Kidney tubule cell (primary cell): ENCODE data around the gene CLSTN1.
A peak's percentile ranks its signal among the peaks of the same experiment; 100 is the strongest.
"Not testable (repeated sequence)": the region's sequence is repeated elsewhere in the genome, so short reads cannot be mapped to it uniquely, and the experiment has no call there.

ENCODE experiments used
- DNase-seq: peaks from one replicate; pipeline ENCODE4 v3.0.0-alpha.2; 2018; ENCODE audit warnings: low spot score

The CLSTN1 gene

GRCh38 chr1:9825093-9826074, 1.6 kb upstream of the CLSTN1 start:
- peak; percentile 100 for DNase-seq

GRCh38 chr1:9824702-9825089, 931 bp upstream of the CLSTN1 start:
- no peak for DNase-seq

DNA sequence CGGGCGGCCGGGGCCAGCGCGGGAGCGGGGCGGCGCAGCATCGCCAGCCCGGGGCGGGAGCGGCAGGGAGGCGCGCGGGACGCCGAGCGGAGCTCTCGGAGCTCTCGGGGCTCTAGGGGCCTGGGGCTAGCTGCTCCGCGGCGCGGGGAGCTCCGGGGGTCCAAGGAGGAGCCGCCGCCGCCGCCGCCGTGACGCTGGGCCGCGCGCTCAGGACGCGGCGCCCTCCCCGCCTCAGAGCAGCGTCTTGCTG, 147 bp downstream of the CLSTN1 start:
- DNase-seq: no peak

DNA sequence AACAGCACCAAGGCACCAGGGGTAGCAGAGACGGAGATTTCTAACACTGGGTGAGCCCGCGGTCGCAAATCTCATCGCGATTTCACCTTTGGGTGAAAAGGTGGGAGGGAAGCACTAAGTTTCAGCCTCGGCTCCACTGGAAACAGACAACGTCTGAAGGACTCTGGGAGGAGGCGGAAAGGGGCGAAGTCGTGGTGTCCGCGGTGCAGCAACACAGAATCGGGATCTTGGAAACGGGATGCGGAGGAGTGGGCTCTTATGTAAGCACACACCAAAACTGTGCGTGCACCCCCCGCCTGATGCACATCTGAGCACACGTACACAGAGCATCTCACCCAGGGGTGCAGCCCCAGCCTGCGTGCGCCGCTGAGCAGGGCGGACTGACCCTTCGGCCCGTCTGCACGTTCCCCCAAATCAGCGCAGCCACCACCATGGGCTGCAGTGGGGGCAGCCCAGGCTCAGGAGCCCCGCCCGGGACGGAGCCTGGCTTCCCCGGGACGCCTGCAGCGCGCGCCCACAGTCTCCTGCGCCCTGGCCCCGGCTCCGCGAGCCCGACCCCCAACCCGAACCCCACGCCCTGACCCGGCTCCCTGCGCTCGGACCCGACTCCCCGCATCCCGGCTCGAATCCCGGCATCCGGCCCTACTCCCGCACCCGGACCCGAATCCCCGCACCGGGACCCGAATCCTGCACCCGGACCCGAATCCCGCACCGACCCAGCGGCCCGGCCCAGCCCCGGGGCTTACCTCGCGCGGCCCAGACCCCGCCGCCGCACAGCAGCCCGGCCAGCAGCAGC, 670 bp downstream of the CLSTN1 start:
- peak; percentile 44 for DNase-seq

DNA sequence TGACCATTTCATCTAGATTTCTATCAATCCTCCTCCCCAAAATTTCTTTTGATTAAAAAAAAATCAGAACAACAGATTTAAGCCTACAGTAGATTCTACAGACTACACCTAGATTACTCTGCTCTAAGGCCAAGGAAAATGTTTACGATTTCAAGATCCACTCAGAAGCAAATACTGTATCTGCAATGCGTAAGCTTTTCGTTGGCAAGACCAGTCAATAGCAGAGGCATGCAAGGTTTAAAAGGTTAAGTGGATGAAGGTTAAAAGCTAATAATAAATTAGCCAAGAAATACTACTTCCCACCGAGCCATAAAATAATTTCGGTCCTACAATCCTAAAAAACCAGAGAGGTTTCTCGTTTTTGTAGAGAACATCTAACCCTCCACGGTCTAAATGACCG, 1.3 kb downstream of the CLSTN1 start:
- peak; percentile 10 for DNase-seq

DNA sequence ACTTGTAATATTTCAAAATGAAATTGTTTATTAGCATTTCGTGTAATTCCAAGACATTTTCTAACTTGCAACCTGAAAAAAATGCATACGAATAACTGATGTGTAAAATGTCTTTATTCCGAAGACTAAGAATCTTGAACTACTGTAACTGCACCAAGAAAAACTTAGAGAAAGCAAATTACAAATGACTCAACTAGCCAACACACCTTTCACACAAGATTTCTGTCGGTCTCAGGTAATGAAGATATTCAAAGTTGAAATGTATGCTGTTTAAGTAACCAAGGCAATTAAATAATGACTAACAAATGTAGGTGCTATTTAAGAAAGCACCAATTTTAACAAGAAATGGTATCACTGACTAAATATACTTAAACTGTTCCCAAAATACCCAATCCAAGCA, 2.1 kb downstream of the CLSTN1 start:
- DNase-seq: no peak

- DNase-seq: no peak
Measured at GRCh38 chr1:9820521-9820920, 3.2 kb downstream of the CLSTN1 start.

- DNase-seq: no peak
Measured at GRCh38 chr1:9817734-9818133, 6.0 kb downstream of the CLSTN1 start.

- no peak for DNase-seq
Measured at GRCh38 chr1:9816199-9816598, 7.6 kb downstream of the CLSTN1 start.

DNA sequence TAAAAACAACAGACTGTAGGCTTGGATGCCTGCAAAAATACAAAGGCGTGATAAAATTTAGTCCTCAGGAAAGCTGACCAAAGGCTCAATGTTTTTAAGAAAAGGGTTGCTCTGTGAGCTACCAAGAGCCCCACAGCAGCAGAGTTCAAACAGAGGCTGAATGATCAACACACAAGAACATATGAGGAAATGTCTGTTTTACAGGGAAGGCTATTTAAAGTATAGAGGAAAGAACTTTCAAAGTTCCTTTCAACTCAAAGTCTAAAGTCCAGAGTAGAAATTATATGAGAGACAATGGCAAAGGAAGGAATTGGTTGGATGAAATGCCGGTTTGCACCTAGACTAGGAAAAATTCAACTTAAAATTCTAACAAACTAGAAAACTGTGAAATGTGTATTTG, 8.6 kb downstream of the CLSTN1 start:
- no peak for DNase-seq

DNA sequence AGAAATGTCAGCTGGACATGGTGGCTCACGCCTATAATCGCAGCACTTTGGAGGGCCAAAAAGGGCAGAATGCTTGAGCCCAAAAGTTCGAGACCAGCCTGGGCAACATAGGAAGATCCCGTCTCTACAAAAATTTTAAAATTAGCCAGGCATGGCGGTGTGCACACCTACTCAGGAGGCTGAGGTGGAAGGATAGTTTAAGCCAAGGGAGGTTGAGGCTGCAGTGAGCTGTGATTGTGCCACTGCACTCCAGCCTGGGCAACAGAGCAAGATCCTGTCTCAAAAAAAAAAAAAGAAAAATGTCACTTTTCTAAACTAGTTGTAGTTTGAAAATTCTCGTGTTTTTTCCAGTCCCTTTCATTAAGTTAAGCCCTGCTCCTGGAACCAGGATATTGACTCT, 9.1 kb downstream of the CLSTN1 start:
- no peak for DNase-seq

GRCh38 chr1:9811239-9811966, 12.4 kb downstream of the CLSTN1 start:
- no peak for DNase-seq

DNA sequence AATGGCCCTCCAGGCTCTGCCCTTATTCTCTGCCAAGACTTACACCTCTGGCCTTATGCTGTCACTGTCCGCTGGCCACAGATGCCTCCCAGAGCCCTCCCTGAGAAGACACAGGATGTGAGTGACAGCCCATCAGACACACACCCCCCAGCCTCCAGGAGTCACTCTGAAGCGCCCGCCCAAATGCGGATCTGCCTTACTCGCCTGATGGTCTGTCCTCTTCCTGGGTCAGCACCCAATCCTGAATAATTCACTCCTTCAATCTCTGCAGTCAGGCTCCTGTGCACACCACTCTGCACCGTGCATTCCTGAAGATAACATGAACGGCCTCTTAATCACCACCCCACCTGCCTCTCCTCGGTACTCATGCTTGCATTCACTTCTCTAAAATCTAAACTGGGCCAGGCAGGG, 14.7 kb downstream of the CLSTN1 start:
- peak; percentile 97 for DNase-seq

DNA sequence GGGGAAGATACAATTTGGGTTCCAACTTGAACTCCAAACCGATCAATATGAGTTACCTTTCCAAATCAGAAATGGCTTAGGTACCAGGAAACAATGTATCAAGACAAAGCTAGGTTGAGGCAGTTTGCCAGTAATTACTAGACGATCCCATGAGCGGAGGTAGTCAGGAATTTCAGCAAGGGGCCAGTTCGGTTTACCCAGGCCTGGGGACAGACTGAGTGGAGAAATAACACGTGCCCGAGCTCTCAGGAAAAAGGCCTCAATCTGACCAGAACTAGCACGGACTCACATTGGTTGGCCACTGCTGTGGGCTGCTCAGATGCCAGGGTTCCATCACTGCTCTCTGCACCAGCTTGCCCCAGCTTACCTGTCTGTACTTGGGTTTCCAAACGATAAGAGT, 15.3 kb downstream of the CLSTN1 start:
- DNase-seq: no peak

- no peak for DNase-seq
Measured at GRCh38 chr1:9807541-9807940, 16.2 kb downstream of the CLSTN1 start.

DNA sequence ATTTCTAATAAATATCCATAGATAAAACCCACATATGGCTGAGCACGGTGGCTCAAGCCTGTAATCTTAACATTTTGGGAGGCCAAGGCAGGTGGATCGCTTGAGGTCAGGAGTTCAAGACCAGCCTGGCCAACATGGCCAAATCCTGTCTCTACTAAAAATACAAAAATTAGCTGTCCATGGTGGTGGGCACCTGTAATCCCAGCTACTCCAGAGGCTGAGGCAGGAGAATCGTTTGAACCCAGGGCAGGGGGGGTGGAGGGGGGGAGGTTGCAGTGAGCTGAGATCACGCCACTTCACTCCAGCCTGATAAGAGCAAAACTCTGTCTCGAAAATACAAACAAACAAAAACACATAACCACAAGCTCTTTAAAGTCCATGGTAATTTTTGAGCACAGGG, 17.8 kb downstream of the CLSTN1 start:
- not testable (repeated sequence) for DNase-seq

DNA sequence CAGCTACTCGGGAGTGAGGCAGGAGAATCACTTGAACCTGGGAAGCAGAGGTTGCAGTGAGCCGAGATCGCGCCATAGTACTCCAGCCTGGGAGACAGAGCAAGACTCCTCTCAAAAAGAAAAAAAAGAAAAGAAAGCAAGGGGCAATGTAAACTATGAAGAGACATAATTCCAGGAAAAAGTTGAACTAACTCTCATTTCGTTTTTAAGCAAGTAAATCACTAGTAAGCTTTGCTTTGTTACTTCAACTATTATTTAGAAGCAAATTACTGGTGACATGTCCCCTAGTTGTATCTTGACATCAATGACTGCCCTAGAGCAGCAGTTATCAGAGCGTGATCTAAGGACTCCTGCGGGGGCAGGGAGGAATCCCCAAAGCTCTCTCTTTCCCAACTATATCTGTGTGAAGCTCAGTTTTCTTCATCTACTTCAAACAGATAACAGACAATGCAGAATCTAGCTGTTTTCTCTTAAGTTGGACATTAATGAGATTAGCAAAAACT, 18.7 kb downstream of the CLSTN1 start:
- no peak for DNase-seq

GRCh38 chr1:9803003-9803918, 20.5 kb downstream of the CLSTN1 start:
- DNase-seq: not testable (repeated sequence)

GRCh38 chr1:9801909-9802308, 21.9 kb downstream of the CLSTN1 start:
- DNase-seq: no peak

GRCh38 chr1:9798236-9799130, 25.3 kb downstream of the CLSTN1 start:
- DNase-seq: no peak
